ENCODE measurements around the gene TNFRSF9. TPM values are rescaled to one million over a fixed set of nuclear protein-coding genes. Genes with fewer than 3 reads are reported as not detected.

The TNFRSF9 gene
- total RNA-seq: 0.27 and 0.75 TPM in 2 replicates

DNA sequence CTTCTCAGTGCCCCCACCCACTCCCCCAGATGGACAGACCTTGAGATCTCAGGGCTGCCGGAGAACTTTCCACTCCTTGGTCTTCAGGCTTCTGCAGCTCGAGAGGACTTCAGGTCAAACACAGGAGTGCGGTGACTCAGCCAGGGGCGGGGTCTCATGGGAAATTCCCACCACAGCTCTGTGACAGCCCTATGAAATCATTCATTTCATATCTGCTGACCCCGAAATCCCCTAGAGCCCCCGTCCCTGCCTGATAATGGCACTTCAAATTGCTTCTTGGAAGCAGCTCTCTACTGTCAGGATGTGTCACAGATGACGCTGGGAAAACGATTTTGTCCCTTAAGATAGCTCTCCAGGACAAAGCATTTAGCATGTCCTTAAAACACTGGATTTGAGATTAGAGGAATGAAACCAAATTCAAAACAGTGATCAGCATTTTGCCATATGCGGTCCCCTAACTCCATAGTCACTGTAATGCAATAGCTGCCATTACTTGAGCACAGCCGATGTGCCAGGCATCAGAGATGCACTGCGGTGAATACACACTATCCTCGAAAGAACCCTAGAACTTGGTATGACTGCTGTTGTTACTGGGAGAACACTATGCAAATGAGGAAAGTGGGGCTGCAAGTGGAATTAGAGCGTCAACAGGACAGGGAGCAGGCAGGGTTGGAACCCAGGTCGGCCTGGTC is at the start of gene TNFRSF9:
Gene TNFRSF9, minus strand, starts transcription at position 95 of the 692 bp plus-strand sequence. CDS start 845 bp downstream, outside the sequence.

DNA sequence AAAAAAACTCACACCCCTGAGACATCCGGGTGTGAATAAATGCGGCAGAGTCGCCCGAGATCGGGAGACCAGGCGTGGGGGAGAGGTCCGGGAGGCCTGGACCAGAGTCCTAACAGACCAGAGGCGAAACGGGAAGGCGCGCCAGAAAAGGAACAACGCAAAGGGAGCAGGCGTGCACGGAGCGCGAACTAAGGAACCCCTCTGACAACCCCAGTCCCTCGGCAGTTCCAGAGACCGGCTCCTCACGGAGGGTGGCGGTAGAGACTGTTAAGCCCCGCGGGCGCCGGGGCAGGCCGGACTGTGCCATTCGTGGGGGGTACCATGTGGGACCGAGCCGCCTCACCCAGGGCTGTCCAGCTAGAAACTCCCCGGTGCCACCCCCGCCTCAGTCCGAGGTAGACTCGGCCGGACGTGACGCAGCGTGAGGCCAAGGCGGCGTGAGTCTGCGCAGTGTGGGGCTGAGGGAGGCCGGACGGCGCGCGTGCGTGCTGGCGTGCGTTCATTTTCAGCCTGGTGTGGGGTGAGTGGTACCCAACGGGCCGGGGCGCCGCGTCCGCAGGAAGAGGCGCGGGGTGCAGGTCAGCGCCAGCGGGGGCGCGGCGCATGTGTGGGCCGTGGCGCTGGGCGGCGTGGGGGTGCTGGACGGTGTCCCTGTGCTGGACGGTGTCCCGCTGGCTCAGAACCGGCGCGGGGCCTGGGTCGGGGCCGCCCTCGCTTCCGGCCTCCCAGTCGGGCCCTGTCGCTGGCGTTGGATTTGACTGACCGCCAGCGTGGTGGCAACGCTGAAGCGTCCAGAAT is 20.8 kb upstream of the TNFRSF9 start, which contains the start of gene PARK7:
Gene PARK7, plus strand, starts transcription at position 496 of the 798 bp plus-strand sequence. CDS start 1,075 bp downstream, outside the sequence.

Other genes with a start within 250 kb of the TNFRSF9 start
- 82.6 and 94.8 TPM in 2 replicates for gene VAMP3, start 169.5 kb downstream of the TNFRSF9 start, total RNA-seq
- gene PER3, start 156.5 kb downstream of the TNFRSF9 start, total RNA-seq: 0.90 and 2.6 TPM in 2 replicates
- not detected in 2 replicates for gene UTS2, start 87.8 kb downstream of the TNFRSF9 start, total RNA-seq
- 289 and 292 TPM in 2 replicates for gene PARK7, start 20.9 kb upstream of the TNFRSF9 start, total RNA-seq
- gene ERRFI1, start 85.5 kb upstream of the TNFRSF9 start, total RNA-seq: 17.1 and 174 TPM in 2 replicates